ENCODE results near the gene CD300LD. TPM values are rescaled to one million over a fixed set of nuclear protein-coding genes. Genes with fewer than 3 reads are reported as not detected.
A peak's percentile ranks its signal among the peaks of the same experiment; 100 is the strongest.

CD300LD gene
- total and polyA plus RNA-seq, 2 donors (not counting 1 experiment from before 2014, with no cell fraction given) = not detected

DNA sequence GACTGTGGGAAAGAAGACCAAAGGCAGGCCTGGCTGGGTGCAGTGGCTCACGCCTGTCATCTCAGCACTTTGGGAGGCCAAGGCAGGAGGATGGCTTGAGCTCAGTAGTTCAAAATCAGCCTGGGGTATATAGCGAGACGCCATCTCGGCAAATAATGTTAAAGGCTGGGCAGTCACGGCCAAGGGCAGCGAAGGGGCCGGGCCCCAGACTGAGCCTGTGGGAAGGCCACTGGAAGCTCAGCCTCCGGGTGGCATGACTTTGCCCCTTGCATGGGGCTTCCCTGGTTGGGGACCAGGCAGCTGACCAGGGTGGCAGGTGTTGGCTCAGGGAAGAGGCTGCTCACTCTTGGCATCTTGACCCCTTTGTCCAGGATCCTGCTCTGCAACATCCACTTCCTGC lies 14.0 kb upstream of the CD300LD start:
- Histone ChIP-seq H3K9me3 (ENCODE audit: control insufficient read depth, insufficient read depth, low read depth, low read length) (no peaks in the 10 kb centered on the region), H3K4me1 (ENCODE audit: control insufficient read depth, extremely low read depth, insufficient read depth, low read length) (no peaks in the 10 kb centered on the region), H4K20me1 (ENCODE audit: control insufficient read depth, extremely low read depth, insufficient read depth, low read length) (no peaks in the 10 kb centered on the region), H3K27ac (ENCODE audit: insufficient read depth, low read length) (no peak overlapping the region), H3K27me3 (ENCODE audit: control insufficient read depth, insufficient read depth, low read length) (no peaks in the 10 kb centered on the region), H2AFZ (ENCODE audit: low read length) (no peak overlapping the region), H3K4me2 (ENCODE audit: extremely low read depth, insufficient read depth, low read length) (no peak overlapping the region), H3K4me3 (replicated peaks in 1 of 4; ENCODE audit: control extremely low read depth in 1 of 4, insufficient read depth in 1 of 4, low read depth in 3 of 4, low read length in 4 of 4) (no peak overlapping the region), H3K36me3 (ENCODE audit: control insufficient read depth, insufficient read depth, low read length) (no peaks in the 10 kb centered on the region), H3K79me2 (ENCODE audit: control insufficient read depth, insufficient read depth, low read length) (no peaks in the 10 kb centered on the region), H3K9ac (ENCODE audit: insufficient read depth, low read length) (no peak overlapping the region)
- DNase-seq (ENCODE audit: low read depth in 2 of 2) = no peak
- TF ChIP-seq, protein P1, sequence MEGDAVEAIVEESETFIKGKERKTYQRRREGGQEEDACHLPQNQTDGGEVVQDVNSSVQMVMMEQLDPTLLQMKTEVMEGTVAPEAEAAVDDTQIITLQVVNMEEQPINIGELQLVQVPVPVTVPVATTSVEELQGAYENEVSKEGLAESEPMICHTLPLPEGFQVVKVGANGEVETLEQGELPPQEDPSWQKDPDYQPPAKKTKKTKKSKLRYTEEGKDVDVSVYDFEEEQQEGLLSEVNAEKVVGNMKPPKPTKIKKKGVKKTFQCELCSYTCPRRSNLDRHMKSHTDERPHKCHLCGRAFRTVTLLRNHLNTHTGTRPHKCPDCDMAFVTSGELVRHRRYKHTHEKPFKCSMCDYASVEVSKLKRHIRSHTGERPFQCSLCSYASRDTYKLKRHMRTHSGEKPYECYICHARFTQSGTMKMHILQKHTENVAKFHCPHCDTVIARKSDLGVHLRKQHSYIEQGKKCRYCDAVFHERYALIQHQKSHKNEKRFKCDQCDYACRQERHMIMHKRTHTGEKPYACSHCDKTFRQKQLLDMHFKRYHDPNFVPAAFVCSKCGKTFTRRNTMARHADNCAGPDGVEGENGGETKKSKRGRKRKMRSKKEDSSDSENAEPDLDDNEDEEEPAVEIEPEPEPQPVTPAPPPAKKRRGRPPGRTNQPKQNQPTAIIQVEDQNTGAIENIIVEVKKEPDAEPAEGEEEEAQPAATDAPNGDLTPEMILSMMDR (conservative IDR thresholded peaks at IDR 0.05 in 1 of 2, IDR thresholded peaks at IDR 0.05 in 1 of 2; ENCODE audit: low read depth in 1 of 2, low read length in 2 of 2) = no peak
- no peak for TF ChIP-seq EZH2 (IDR thresholded peaks at IDR 0.05; ENCODE audit: low read length, missing control alignments)

DNA sequence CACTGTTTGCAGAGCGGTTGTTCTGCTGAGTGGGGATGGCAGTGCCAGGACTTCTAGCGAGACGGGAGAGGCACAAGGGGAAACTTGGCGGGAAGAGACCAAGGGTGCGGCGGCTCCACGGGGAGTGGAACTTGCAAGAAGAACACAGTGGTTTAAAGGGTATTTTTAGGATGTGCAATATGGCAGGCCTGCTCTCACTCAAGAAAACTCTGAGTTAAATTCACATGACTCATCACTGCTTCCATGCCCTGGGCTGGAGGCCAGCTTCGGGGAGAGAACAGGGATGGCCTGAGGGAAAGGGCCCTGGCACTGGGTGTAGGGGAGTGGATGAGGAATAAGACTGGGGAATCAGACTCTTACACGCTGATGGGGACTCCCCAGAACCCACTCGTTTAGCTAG lies 13.3 kb upstream of the CD300LD start:
- H3K27ac ChIP-seq (ENCODE audit: insufficient read depth, low read length) = no peak overlapping the region
- no peaks in the 10 kb centered on the region for H3K79me2 ChIP-seq (ENCODE audit: control insufficient read depth, insufficient read depth, low read length)
- H3K4me1 ChIP-seq (ENCODE audit: control insufficient read depth, extremely low read depth, insufficient read depth, low read length) = no peaks in the 10 kb centered on the region
- H3K4me2 ChIP-seq (ENCODE audit: extremely low read depth, insufficient read depth, low read length) = no peak overlapping the region
- no peak overlapping the region for H3K9ac ChIP-seq (ENCODE audit: insufficient read depth, low read length)
- H2AFZ ChIP-seq (ENCODE audit: low read length) = no peak overlapping the region
- TF ChIP-seq, protein P1 (conservative IDR thresholded peaks at IDR 0.05 in 1 of 2, IDR thresholded peaks at IDR 0.05 in 1 of 2; ENCODE audit: low read depth in 1 of 2, low read length in 2 of 2) = no peak
- TF ChIP-seq EZH2 (IDR thresholded peaks at IDR 0.05; ENCODE audit: low read length, missing control alignments) = no peak
- H3K9me3 ChIP-seq (ENCODE audit: control insufficient read depth, insufficient read depth, low read depth, low read length) = no peaks in the 10 kb centered on the region
- no peaks in the 10 kb centered on the region for H3K36me3 ChIP-seq (ENCODE audit: control insufficient read depth, insufficient read depth, low read length)
- H3K27me3 ChIP-seq (ENCODE audit: control insufficient read depth, insufficient read depth, low read length) = no peaks in the 10 kb centered on the region
- no peak overlapping the region for H3K4me3 ChIP-seq (replicated peaks in 1 of 4; ENCODE audit: control extremely low read depth in 1 of 4, insufficient read depth in 1 of 4, low read depth in 3 of 4, low read length in 4 of 4)
- H4K20me1 ChIP-seq (ENCODE audit: control insufficient read depth, extremely low read depth, insufficient read depth, low read length) = no peaks in the 10 kb centered on the region
- DNase-seq (ENCODE audit: low read depth in 2 of 2) = peak; percentile 31 to 78

DNA sequence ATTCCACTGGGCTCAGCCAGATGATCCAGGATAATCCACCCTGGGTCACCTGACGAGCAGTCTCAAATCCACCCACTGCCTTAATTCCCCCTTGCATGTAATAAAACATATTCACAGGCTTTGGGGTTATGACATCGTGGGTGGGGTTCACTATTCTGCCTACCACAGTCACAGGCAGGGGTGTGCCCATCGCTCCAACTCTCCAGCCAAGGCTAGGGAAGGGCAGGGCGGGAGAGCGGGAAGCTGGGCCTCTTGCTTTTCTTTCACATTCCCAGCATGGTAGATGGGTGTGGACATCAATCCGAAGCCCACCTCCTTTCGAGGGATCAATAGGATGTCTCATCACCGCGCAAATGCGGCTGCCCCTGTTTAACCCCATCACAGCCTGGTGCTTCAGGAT lies 12.7 kb upstream of the CD300LD start:
- no peak for TF ChIP-seq EZH2 (IDR thresholded peaks at IDR 0.05; ENCODE audit: low read length, missing control alignments)
- TF ChIP-seq, protein P1 (conservative IDR thresholded peaks at IDR 0.05 in 1 of 2, IDR thresholded peaks at IDR 0.05 in 1 of 2; ENCODE audit: low read depth in 1 of 2, low read length in 2 of 2) = no peak
- Histone ChIP-seq H3K36me3 (ENCODE audit: control insufficient read depth, insufficient read depth, low read length) (no peaks in the 10 kb centered on the region), H3K79me2 (ENCODE audit: control insufficient read depth, insufficient read depth, low read length) (no peaks in the 10 kb centered on the region), H3K4me2 (ENCODE audit: extremely low read depth, insufficient read depth, low read length) (no peak overlapping the region), H3K4me1 (ENCODE audit: control insufficient read depth, extremely low read depth, insufficient read depth, low read length) (no peaks in the 10 kb centered on the region), H3K27me3 (ENCODE audit: control insufficient read depth, insufficient read depth, low read length) (no peaks in the 10 kb centered on the region), H2AFZ (ENCODE audit: low read length) (no peak overlapping the region), H4K20me1 (ENCODE audit: control insufficient read depth, extremely low read depth, insufficient read depth, low read length) (no peaks in the 10 kb centered on the region), H3K9ac (ENCODE audit: insufficient read depth, low read length) (no peak overlapping the region), H3K9me3 (ENCODE audit: control insufficient read depth, insufficient read depth, low read depth, low read length) (no peaks in the 10 kb centered on the region), H3K4me3 (replicated peaks in 1 of 4; ENCODE audit: control extremely low read depth in 1 of 4, insufficient read depth in 1 of 4, low read depth in 3 of 4, low read length in 4 of 4) (no peak overlapping the region), H3K27ac (ENCODE audit: insufficient read depth, low read length) (no peak overlapping the region)
- no peak for DNase-seq (ENCODE audit: low read depth in 2 of 2)
